SK-N-SH (cell line): ENCODE data around the gene GNG3. TPM values are rescaled to one million over a fixed set of nuclear protein-coding genes. Genes with fewer than 3 reads are reported as not detected.
A peak's percentile ranks its signal among the peaks of the same experiment; 100 is the strongest.

ENCODE experiments used
- CTCF ChIA-PET: fragments of 300-600, 350-600 bp; formaldehyde crosslinking; extraction: SDS; loops from one replicate; lab custom pipeline; 2021; lab: Yijun Ruan, JAX
- POLR2A ChIA-PET: fragments of 350-600 bp; sonication (Branson Sonifier 250); formaldehyde crosslinking; extraction: SDS; loops from one replicate; lab custom pipeline; 2020; ENCODE audit warnings: antibody characterized with exemption, inconsistent platforms; lab: Yijun Ruan, JAX
- DNase-seq: peaks from one replicate; pipeline ENCODE4 v3.0.0; 2012
- H2AFZ ChIP-seq: fragments of 200-600 bp; sonication (generic); 2 replicates; pipeline ENCODE4 v1.8.1; 2016; ENCODE audit warnings: antibody characterized with exemption, mild to moderate bottlenecking, low read depth
- H3F3A ChIP-seq: fragments of 200-600 bp; sonication (generic); replicated peaks from 2 replicates; pipeline ENCODE3; 2016; ENCODE audit warnings: antibody characterized with exemption, mild to moderate bottlenecking; ENCODE audit not compliant: insufficient read depth
- H3K27ac ChIP-seq, 2 experiments: fragments of 200-500 bp in 1 of 2; fragments of 200-600 bp in 1 of 2; sonication (Bioruptor generic) in 1 of 2; sonication (generic), shearing (Covaris generic) in 1 of 2; 2 replicates each; pipeline versions ENCODE4 v1.5.1 to v1.6.1; 2014 to 2016; ENCODE audit warnings: low read depth in 2 of 2, inconsistent platforms in 1 of 2, low read length in 1 of 2, mild to moderate bottlenecking in 1 of 2, mixed read lengths in 1 of 2
- H3K27me3 ChIP-seq: fragments of 200-600 bp; sonication (generic), shearing (Covaris generic); 2 replicates; pipeline ENCODE4 v1.6.1; 2016; ENCODE audit warnings: mixed run types; ENCODE audit not compliant: insufficient read depth
- H3K36me3 ChIP-seq, 2 experiments: fragments of 200-500 bp in 1 of 2; fragments of 200-600 bp in 1 of 2; sonication (Bioruptor generic) in 1 of 2; sonication (generic) in 1 of 2; replicated peaks in 1 of 2; 2 replicates each; pipeline versions ENCODE3 to v1.5.1; 2014 to 2016; ENCODE audit warnings: low read length in 1 of 2, mild to moderate bottlenecking in 1 of 2; ENCODE audit not compliant: insufficient read depth in 2 of 2, control insufficient read depth in 1 of 2
- H3K4me1 ChIP-seq, 2 experiments: fragments of 200-500 bp in 1 of 2; fragments of 200-600 bp in 1 of 2; sonication (Bioruptor generic) in 1 of 2; sonication (generic), shearing (Covaris generic) in 1 of 2; 2 replicates each; pipeline versions ENCODE4 v1.5.1 to v1.6.1; 2014 to 2016; ENCODE audit warnings: low read depth in 1 of 2, low read length in 1 of 2, mixed run types in 1 of 2; ENCODE audit not compliant: insufficient read depth in 2 of 2, control insufficient read depth in 1 of 2
- H3K4me2 ChIP-seq: fragments of 200-600 bp; sonication (generic), shearing (Covaris generic); 2 replicates; pipeline ENCODE4 v1.6.1; 2017; ENCODE audit warnings: mixed run types
- H3K4me3 ChIP-seq, 2 experiments: fragments of 200-500 bp in 1 of 2; fragments of 200-600 bp in 1 of 2; sonication (Bioruptor generic) in 1 of 2; sonication (generic), shearing (Covaris generic) in 1 of 2; 2 replicates each; pipeline versions ENCODE4 v1.5.1 to v1.8.1; 2014 to 2016; ENCODE audit warnings: low read depth in 2 of 2, inconsistent platforms in 1 of 2, low read length in 1 of 2, mild to moderate bottlenecking in 1 of 2, mixed read lengths in 1 of 2, moderate library complexity in 1 of 2
- H3K79me2 ChIP-seq: fragments of 200-600 bp; sonication (generic); 2 replicates; pipeline ENCODE4 v1.8.1; 2017; ENCODE audit warnings: mild to moderate bottlenecking; ENCODE audit not compliant: insufficient read depth
- H3K9ac ChIP-seq: fragments of 200-600 bp; sonication (generic); 2 replicates; pipeline ENCODE4 v1.6.1; 2017; ENCODE audit warnings: mixed run types
- H3K9me2 ChIP-seq: fragments of 200-600 bp; sonication (generic); 2 replicates; pipeline ENCODE4 v1.6.1; 2017; ENCODE audit warnings: mixed run types
- H3K9me3 ChIP-seq: fragments of 200-600 bp; sonication (generic); 2 replicates; pipeline ENCODE4 v1.6.1; 2017; ENCODE audit warnings: mixed run types, mild to moderate bottlenecking, moderate library complexity
- H4K20me1 ChIP-seq: fragments of 200-600 bp; sonication (generic); 2 replicates; pipeline ENCODE4 v1.6.1; 2017; ENCODE audit warnings: mild to moderate bottlenecking, mixed run types; ENCODE audit not compliant: insufficient read depth
- CHD2 ChIP-seq: fragments of 150-350 bp; IDR thresholded peaks from 2 replicates; pipeline ENCODE4 v1.6.1; 2018; ENCODE audit warnings: low read length; ENCODE audit not compliant: partially characterized antibody
- CTCF ChIP-seq: fragments of 200-600 bp; sonication (generic); IDR thresholded peaks from 2 replicates; pipeline ENCODE4 v1.6.1; 2017; ENCODE audit warnings: antibody characterized with exemption, mild to moderate bottlenecking, moderate library complexity
- ELF1 ChIP-seq: IDR thresholded peaks from 2 replicates; pipeline ENCODE4 v1.4.0; 2012
- EP300 ChIP-seq, 2 experiments: IDR thresholded peaks; 2 replicates each; pipeline versions ENCODE4 v1.4.0 to v1.6.1; 2012; ENCODE audit warnings: borderline replicate concordance in 1 of 2, low read depth in 1 of 2, low read length in 1 of 2
- FOSL2 ChIP-seq: IDR thresholded peaks from 2 replicates; pipeline ENCODE4 v1.4.0; 2012; ENCODE audit warnings: low read depth, mild to moderate bottlenecking, moderate library complexity, borderline replicate concordance
- FOXJ3 ChIP-seq: sonication (generic); formaldehyde crosslinking; IDR thresholded peaks from 2 replicates; pipeline ENCODE4 v1.5.1; 2020; ENCODE audit warnings: mild to moderate bottlenecking, missing genetic modification reagents
- FOXM1 ChIP-seq: IDR thresholded peaks from 2 replicates; pipeline ENCODE4 v1.4.0; 2012; ENCODE audit warnings: low read depth, mild to moderate bottlenecking
- GABPA ChIP-seq: IDR thresholded peaks from 2 replicates; pipeline ENCODE4 v1.4.0; 2012; ENCODE audit warnings: low read depth, mild to moderate bottlenecking
- GATA2 ChIP-seq: sonication (generic); formaldehyde crosslinking; IDR thresholded peaks from 2 replicates; pipeline ENCODE4 v1.5.0; 2020; ENCODE audit warnings: mild to moderate bottlenecking, missing genetic modification reagents
- IRF3 ChIP-seq: fragments of 150-350 bp; IDR thresholded peaks from 2 replicates; pipeline ENCODE4 v1.6.1; 2016; ENCODE audit warnings: mild to moderate bottlenecking, low read depth, low read length
- JUND ChIP-seq: IDR thresholded peaks from 2 replicates; pipeline ENCODE4 v1.4.0; 2012
- MEF2A ChIP-seq: IDR thresholded peaks from 2 replicates; pipeline ENCODE4 v1.4.0; 2012; ENCODE audit warnings: low read depth, borderline replicate concordance
- NFIC ChIP-seq: IDR thresholded peaks from 2 replicates; pipeline ENCODE4 v1.4.0; 2012; ENCODE audit warnings: borderline replicate concordance
- NRF1 ChIP-seq: IDR thresholded peaks from 2 replicates; pipeline ENCODE4 v1.6.1; 2012; ENCODE audit warnings: low read depth, mild to moderate bottlenecking, low read length
- PBX3 ChIP-seq: IDR thresholded peaks from 2 replicates; pipeline ENCODE4; 2012
- POLR2AphosphoS5 ChIP-seq: IDR thresholded peaks from 2 replicates; pipeline ENCODE4 v1.6.1; 2012; ENCODE audit warnings: low read depth, low read length
- RCOR1 ChIP-seq: fragments of 150-350 bp; IDR thresholded peaks from 2 replicates; pipeline ENCODE4 v1.6.1; 2017; ENCODE audit warnings: antibody characterized with exemption, low read length
- RXRA ChIP-seq: IDR thresholded peaks from 2 replicates; pipeline ENCODE4 v1.4.0; 2012; ENCODE audit warnings: low read depth, mild to moderate bottlenecking, borderline replicate concordance
- SIN3A ChIP-seq: IDR thresholded peaks from 2 replicates; pipeline ENCODE4 v1.6.1; 2012; ENCODE audit warnings: low read depth, mild to moderate bottlenecking, low read length, moderate library complexity, borderline replicate concordance
- TAF1 ChIP-seq: IDR thresholded peaks from 2 replicates; pipeline ENCODE4 v1.6.1; 2012; ENCODE audit warnings: low read depth, mild to moderate bottlenecking, low read length, moderate library complexity, borderline replicate concordance
- TEAD4 ChIP-seq: IDR thresholded peaks from 2 replicates; pipeline ENCODE4 v1.4.0; 2012; ENCODE audit warnings: mild to moderate bottlenecking, borderline replicate concordance; ENCODE audit not compliant: insufficient read depth
- USF1 ChIP-seq: IDR thresholded peaks from 2 replicates; pipeline ENCODE4 v1.4.0; 2012; ENCODE audit warnings: low read depth, borderline replicate concordance
- USF2 ChIP-seq: fragments of 150-350 bp; IDR thresholded peaks from 2 replicates; pipeline ENCODE4 v1.6.1; 2017; ENCODE audit warnings: antibody characterized with exemption, low read length, low read depth, borderline replicate concordance
- YY1 ChIP-seq: IDR thresholded peaks from 2 replicates; pipeline ENCODE4 v1.4.0; 2012; ENCODE audit warnings: low read depth, mild to moderate bottlenecking
- ZBTB33 ChIP-seq: IDR thresholded peaks from 2 replicates; pipeline ENCODE4 v1.4.0; 2012; ENCODE audit warnings: low read depth, borderline replicate concordance
- WGBS: methylation state at CpG from one replicate; pipeline ENCODE4 v1.1.6; 2017; ENCODE audit warnings: low lambda C conversion rate; 5-methylcytosine and 5-hydroxymethylcytosine counted together
- polyA plus RNA-seq, 3 experiments: library from polyadenylated mRNA; depleted of rRNA; stranded (reverse); fragments of >200 nt; gene quantifications; 2 replicates each; pipeline ENCODE4 v1.2.3, GENCODE V29; 2012

GNG3 gene
- polyA plus RNA-seq, 1 of the 3 experiments (the other 2 are of a cell fraction): 0.16 TPM

- peaks cover 22 to 45% of the 10 kb centered on the region in 2 experiments; a peak in 3 of 4 replicates for H3K4me1 ChIP-seq
- peak overlapping the region; percentile 85 to 94 for H3K27ac ChIP-seq
- no peaks in the 10 kb centered on the region for H3K9me2 ChIP-seq
- no peaks in the 10 kb centered on the region for H4K20me1 ChIP-seq
- peaks cover 10% of the 10 kb centered on the region; the same call in 1 of the 2 replicates for H3K79me2 ChIP-seq
- peak overlapping the region; percentile 81 for H3K4me2 ChIP-seq
- ChIA-PET CTCF (interaction anchor here (0.8 to 6.6 kb wide), 5 partner anchors 15 to 175 kb away, joined by 3 to 48 read pairs (median 3); no protein-coding TSS in a partner anchor), POLR2A (interaction anchor here (0.6 to 4.0 kb wide), 10 partner anchors 16 to 180 kb away, joined by 3 to 24 read pairs (median 4); partner anchors contain the start of genes C11orf98, CSKMT, HNRNPUL2 and LBHD1)
- WGBS: 31% methylated on average over 26 of the region's 47 CpGs
- peak overlapping the region; percentile 48 to 59 for H3K4me3 ChIP-seq
- H3K36me3 ChIP-seq: peaks cover 35 to 41% of the 10 kb centered on the region in 2 experiments
- H3F3A ChIP-seq: peaks cover 54% of the 10 kb centered on the region
- H2AFZ ChIP-seq: peak overlapping the region; percentile 93
- no peaks in the 10 kb centered on the region for H3K9me3 ChIP-seq
- H3K27me3 ChIP-seq: no peaks in the 10 kb centered on the region
- H3K9ac ChIP-seq: peak overlapping the region; percentile 70
- DNase-seq: peak; percentile 89
- TF ChIP-seq RCOR1 (peak; percentile 27), EP300 (IDR thresholded peaks at IDR 0.05; ENCODE audit: borderline replicate concordance in 1 of 2, low read depth in 1 of 2, low read length in 1 of 2) (peak in 1 of 2 experiments; percentile 24; a peak in 1 of 4 replicates), IRF3 (no peak), FOXJ3 (CRISPR knock-in tag) (no peak; the same call in 1 of the 2 replicates), SIN3A (0 out of 2 replicates have a peak, but pooled peaks have one; percentile 62), USF1 (peak; percentile 37; the same call in 1 of the 2 replicates), POLR2AphosphoS5 (peak; percentile 89), TEAD4 (peak; percentile 95), GABPA (peak; percentile 72), USF2 (no peak), CTCF (no peak), GATA2 (CRISPR knock-in tag) (no peak), NRF1 (no peak), JUND (peak; percentile 56; the same call in 1 of the 2 replicates), RXRA (no peak), FOXM1 (no peak), FOSL2 (no peak), ELF1 (peak; percentile 82), YY1 (peak; percentile 100), TAF1 (peak; percentile 78; the same call in 1 of the 2 replicates), PBX3 (peak; percentile 45; the same call in 1 of the 2 replicates), MEF2A (no peak), NFIC (no peak), ZBTB33 (no peak), CHD2 (peak; percentile 85)
These were observed 1.9 kb downstream of the GNG3 start for GRCh38 chr11:62709247-62710000.
